Measurements from ENCODE around the gene INPP5J. TPM values are rescaled to one million over a fixed set of nuclear protein-coding genes. Genes with fewer than 3 reads are reported as not detected.

The INPP5J gene
- total and polyA plus RNA-seq, 2 experiments from 2014 or later, result 4.8 to 14.5 TPM

GRCh38 chr22:31095637-31096249, 27.0 kb upstream of the INPP5J start:
- no peaks in the 10 kb centered on the region for H4K20me1 ChIP-seq (replicated peaks; ENCODE audit: insufficient read depth)
- H3K4me2 ChIP-seq, result no peak overlapping the region
- no peak overlapping the region for H3K27ac ChIP-seq (ENCODE audit: low read depth)
- peaks cover 13% of the 10 kb centered on the region for H3K4me1 ChIP-seq (ENCODE audit: insufficient read depth)
- no peaks in the 10 kb centered on the region for H3K27me3 ChIP-seq (ENCODE audit: insufficient read depth)
- H3K36me3 Mint-ChIP-seq (ENCODE audit: low read depth), result no peaks in the 10 kb centered on the region; the same call in 2 of the 3 replicates
- H3K36me3 ChIP-seq (ENCODE audit: insufficient read depth), result no peaks in the 10 kb centered on the region
- H3K9me3 Mint-ChIP-seq, result no peaks in the 10 kb centered on the region
- TF ChIP-seq ZNF114 (CRISPR knock-in tag; IDR thresholded peaks at IDR 0.05) (no peak), CREB1 (CRISPR knock-in tag; IDR thresholded peaks at IDR 0.05; ENCODE audit: low read depth) (no peak), POLR2AphosphoS5 (IDR thresholded peaks at IDR 0.05; ENCODE audit: low read depth) (no peak), JUNB (IDR thresholded peaks at IDR 0.05; ENCODE audit: unreplicated experiment) (no peak), ETS1 (IDR thresholded peaks at IDR 0.05) (no peak), STAT1 (IDR thresholded peaks at IDR 0.05; ENCODE audit: unreplicated experiment) (no peak), EZH2phosphoT487 (IDR thresholded peaks at IDR 0.05; ENCODE audit: unreplicated experiment) (no peak), EZH2 (IDR thresholded peaks at IDR 0.05; ENCODE audit: low read depth, unreplicated experiment) (no peak), CTCF (conservative IDR thresholded peaks at IDR 0.05; ENCODE audit: low read depth in 2 of 2) (no peak), NANOG (IDR thresholded peaks at IDR 0.05; ENCODE audit: borderline replicate concordance) (no peak), ZNF331 (CRISPR knock-in tag; IDR thresholded peaks at IDR 0.05; ENCODE audit: low read depth) (no peak)
- TF ChIP-seq, protein P1, sequence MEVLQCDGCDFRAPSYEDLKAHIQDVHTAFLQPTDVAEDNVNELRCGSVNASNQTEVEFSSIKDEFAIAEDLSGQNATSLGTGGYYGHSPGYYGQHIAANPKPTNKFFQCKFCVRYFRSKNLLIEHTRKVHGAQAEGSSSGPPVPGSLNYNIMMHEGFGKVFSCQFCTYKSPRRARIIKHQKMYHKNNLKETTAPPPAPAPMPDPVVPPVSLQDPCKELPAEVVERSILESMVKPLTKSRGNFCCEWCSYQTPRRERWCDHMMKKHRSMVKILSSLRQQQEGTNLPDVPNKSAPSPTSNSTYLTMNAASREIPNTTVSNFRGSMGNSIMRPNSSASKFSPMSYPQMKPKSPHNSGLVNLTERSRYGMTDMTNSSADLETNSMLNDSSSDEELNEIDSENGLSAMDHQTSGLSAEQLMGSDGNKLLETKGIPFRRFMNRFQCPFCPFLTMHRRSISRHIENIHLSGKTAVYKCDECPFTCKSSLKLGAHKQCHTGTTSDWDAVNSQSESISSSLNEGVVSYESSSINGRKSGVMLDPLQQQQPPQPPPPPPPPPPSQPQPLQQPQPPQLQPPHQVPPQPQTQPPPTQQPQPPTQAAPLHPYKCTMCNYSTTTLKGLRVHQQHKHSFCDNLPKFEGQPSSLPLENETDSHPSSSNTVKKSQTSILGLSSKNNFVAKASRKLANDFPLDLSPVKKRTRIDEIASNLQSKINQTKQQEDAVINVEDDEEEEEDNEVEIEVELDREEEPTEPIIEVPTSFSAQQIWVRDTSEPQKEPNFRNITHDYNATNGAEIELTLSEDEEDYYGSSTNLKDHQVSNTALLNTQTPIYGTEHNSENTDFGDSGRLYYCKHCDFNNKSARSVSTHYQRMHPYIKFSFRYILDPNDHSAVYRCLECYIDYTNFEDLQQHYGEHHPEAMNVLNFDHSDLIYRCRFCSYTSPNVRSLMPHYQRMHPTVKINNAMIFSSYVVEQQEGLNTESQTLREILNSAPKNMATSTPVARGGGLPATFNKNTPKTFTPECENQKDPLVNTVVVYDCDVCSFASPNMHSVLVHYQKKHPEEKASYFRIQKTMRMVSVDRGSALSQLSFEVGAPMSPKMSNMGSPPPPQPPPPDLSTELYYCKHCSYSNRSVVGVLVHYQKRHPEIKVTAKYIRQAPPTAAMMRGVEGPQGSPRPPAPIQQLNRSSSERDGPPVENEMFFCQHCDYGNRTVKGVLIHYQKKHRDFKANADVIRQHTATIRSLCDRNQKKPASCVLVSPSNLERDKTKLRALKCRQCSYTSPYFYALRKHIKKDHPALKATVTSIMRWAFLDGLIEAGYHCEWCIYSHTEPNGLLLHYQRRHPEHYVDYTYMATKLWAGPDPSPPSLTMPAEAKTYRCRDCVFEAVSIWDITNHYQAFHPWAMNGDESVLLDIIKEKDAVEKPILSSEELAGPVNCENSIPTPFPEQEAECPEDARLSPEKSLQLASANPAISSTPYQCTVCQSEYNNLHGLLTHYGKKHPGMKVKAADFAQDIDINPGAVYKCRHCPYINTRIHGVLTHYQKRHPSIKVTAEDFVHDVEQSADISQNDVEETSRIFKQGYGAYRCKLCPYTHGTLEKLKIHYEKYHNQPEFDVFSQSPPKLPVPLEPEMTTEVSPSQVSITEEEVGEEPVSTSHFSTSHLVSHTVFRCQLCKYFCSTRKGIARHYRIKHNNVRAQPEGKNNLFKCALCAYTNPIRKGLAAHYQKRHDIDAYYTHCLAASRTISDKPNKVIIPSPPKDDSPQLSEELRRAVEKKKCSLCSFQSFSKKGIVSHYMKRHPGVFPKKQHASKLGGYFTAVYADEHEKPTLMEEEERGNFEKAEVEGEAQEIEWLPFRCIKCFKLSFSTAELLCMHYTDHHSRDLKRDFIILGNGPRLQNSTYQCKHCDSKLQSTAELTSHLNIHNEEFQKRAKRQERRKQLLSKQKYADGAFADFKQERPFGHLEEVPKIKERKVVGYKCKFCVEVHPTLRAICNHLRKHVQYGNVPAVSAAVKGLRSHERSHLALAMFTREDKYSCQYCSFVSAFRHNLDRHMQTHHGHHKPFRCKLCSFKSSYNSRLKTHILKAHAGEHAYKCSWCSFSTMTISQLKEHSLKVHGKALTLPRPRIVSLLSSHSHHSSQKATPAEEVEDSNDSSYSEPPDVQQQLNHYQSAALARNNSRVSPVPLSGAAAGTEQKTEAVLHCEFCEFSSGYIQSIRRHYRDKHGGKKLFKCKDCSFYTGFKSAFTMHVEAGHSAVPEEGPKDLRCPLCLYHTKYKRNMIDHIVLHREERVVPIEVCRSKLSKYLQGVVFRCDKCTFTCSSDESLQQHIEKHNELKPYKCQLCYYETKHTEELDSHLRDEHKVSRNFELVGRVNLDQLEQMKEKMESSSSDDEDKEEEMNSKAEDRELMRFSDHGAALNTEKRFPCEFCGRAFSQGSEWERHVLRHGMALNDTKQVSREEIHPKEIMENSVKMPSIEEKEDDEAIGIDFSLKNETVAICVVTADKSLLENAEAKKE (CRISPR knock-in tag; IDR thresholded peaks at IDR 0.05), result no peak
- TF ChIP-seq, protein P2, sequence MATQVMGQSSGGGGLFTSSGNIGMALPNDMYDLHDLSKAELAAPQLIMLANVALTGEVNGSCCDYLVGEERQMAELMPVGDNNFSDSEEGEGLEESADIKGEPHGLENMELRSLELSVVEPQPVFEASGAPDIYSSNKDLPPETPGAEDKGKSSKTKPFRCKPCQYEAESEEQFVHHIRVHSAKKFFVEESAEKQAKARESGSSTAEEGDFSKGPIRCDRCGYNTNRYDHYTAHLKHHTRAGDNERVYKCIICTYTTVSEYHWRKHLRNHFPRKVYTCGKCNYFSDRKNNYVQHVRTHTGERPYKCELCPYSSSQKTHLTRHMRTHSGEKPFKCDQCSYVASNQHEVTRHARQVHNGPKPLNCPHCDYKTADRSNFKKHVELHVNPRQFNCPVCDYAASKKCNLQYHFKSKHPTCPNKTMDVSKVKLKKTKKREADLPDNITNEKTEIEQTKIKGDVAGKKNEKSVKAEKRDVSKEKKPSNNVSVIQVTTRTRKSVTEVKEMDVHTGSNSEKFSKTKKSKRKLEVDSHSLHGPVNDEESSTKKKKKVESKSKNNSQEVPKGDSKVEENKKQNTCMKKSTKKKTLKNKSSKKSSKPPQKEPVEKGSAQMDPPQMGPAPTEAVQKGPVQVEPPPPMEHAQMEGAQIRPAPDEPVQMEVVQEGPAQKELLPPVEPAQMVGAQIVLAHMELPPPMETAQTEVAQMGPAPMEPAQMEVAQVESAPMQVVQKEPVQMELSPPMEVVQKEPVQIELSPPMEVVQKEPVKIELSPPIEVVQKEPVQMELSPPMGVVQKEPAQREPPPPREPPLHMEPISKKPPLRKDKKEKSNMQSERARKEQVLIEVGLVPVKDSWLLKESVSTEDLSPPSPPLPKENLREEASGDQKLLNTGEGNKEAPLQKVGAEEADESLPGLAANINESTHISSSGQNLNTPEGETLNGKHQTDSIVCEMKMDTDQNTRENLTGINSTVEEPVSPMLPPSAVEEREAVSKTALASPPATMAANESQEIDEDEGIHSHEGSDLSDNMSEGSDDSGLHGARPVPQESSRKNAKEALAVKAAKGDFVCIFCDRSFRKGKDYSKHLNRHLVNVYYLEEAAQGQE (IDR thresholded peaks at IDR 0.05; ENCODE audit: unreplicated experiment), result no peak
- no peak overlapping the region for H3K4me3 ChIP-seq
- no peak overlapping the region for H2AFZ ChIP-seq
- H3K4me1 Mint-ChIP-seq, result peaks cover 14% of the 10 kb centered on the region
- no peak overlapping the region; the same call in 2 of the 3 replicates for H3K4me3 Mint-ChIP-seq
- no peak for ATAC-seq
- peaks cover 13% of the 10 kb centered on the region for H3K27me3 Mint-ChIP-seq (ENCODE audit: insufficient read depth, low read depth, poor library complexity)
- no peaks in the 10 kb centered on the region for H3K79me2 ChIP-seq (replicated peaks; ENCODE audit: insufficient read depth)
- H3F3A ChIP-seq (replicated peaks; ENCODE audit: low read depth), result 0 out of 2 replicates have a peak, but pooled peaks cover 6% of the 10 kb centered on the region
- no peaks in the 10 kb centered on the region for H3K9me2 ChIP-seq (ENCODE audit: insufficient read depth)
- no peak for DNase-seq (ENCODE audit: low spot score)
- H3K27ac Mint-ChIP-seq, result no peak overlapping the region

All from GM23338 (cell line).